IPS DF 4.7 (cell line): ENCODE measurements around the gene NXPH3.
"Not testable (repeated sequence)": the region's sequence is repeated elsewhere in the genome, so short reads cannot be mapped to it uniquely, and the experiment has no call there.

Experiments used
- DNase-seq: peaks from one replicate; pipeline ENCODE4 v3.0.0-alpha.2; 2013; ENCODE audit warnings: low spot score; ENCODE audit errors: extremely low read depth

The NXPH3 gene

GRCh38 chr17:49575679-49576087, at the start of gene NXPH3:
Gene NXPH3 (plus strand): TSS chr17:49575871. CDS start chr17:49576220, 349 bp downstream.
- no peak for DNase-seq

DNA sequence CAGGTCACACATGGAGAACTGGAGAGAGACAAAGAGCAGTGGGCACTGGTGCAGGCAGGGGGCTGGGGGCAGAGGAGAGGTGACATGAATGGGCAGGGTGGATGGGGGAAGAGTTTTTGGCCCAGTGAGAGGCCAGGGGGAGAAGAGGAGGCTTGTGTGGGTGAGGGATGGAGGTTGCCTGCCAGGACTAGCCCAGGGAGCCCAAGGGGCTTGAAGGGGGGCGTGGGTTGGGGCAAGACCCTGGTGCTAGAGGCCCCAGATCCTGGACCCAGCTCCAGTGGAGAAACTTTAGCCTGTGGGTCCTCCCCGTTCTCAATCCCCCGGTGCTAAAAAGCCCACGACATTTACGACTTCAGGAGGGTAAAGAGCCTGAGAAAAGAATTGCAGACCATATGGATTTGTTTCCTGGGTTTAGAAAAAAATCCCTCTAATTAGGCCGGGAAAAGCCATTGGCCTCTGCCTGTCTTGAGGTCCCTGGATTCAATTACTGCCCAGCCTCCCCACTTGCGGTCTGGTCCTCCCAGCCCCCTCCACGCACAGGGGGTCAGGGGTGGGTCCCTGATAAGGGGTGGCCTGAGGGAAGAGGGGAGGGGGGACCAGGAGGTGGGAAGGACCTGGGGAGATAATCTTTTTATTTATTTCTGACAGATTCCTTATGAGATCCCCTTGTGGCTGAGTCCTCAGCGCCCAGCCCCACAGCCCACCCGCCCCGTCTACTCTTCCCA, 47.6 kb upstream of the NXPH3 start:
- DNase-seq = no peak

DNA sequence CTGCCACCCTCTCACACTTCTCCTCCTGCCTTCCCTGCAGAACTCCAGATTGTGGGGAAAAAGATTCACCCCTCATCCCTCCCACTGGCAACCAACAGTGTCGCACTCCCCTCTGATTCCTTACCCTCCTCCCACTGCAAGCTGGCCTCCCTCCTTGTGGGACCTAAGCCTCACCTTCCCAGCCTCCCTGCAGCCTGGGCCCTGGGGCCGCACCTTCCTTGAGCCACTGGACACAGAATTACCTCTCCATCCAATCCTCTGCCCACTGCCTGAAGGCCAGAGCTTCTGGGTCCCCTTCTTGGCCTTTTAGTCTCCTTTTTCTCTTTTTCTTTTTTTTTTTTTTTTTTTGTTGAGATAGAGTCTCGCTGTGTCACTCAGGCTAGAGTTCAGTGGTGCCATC, 46.7 kb upstream of the NXPH3 start:
- no peak for DNase-seq

DNA sequence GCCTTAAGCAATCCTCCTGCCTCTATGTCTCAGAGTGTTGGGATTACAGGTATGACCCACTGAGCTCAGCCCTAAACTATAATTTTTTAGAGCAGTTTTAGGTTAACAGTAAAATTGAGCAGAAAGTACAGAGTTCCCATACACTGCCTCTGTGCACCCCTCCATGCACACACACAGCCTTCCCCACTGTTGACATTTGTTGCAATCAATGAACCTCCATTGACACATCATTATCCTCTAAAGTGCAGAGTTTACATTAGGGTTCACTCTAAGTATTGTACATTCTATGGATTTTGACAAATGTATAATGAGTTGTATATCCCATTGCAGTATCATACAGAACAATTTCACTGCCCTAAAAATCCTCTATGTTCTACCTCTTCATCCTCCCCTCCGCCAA, 45.6 kb upstream of the NXPH3 start:
- no peak for DNase-seq

DNA sequence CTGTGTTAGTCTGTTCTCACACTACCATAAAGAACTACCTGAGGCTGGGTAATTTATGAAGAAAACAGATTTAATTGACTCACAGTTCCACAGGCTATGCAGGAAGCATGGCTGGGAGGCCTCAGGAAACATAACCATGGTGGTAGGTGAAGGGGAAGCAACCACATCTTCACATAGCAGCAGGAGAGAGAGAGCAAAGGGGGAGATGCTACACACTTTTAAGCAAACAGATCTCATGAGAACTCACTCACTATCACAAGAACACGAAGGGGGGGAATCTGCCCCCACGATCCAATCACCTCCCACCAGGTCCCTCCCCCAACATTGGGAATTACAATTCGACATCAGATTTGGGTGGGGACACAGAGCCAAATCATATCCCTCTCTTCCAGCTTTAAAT, 31.8 kb upstream of the NXPH3 start:
- no peak for DNase-seq

- DNase-seq = no peak
Observed at GRCh38 chr17:49545007-49545660, 30.5 kb upstream of the NXPH3 start.

- no peak for DNase-seq
Observed at GRCh38 chr17:49545806-49546545, 29.7 kb upstream of the NXPH3 start.

- no peak for DNase-seq
Observed at GRCh38 chr17:49546546-49547535, 28.8 kb upstream of the NXPH3 start.

- DNase-seq = no peak
Observed at GRCh38 chr17:49547566-49547965, 28.1 kb upstream of the NXPH3 start.

GRCh38 chr17:49548051-49548505, 27.6 kb upstream of the NXPH3 start:
- DNase-seq = no peak

DNA sequence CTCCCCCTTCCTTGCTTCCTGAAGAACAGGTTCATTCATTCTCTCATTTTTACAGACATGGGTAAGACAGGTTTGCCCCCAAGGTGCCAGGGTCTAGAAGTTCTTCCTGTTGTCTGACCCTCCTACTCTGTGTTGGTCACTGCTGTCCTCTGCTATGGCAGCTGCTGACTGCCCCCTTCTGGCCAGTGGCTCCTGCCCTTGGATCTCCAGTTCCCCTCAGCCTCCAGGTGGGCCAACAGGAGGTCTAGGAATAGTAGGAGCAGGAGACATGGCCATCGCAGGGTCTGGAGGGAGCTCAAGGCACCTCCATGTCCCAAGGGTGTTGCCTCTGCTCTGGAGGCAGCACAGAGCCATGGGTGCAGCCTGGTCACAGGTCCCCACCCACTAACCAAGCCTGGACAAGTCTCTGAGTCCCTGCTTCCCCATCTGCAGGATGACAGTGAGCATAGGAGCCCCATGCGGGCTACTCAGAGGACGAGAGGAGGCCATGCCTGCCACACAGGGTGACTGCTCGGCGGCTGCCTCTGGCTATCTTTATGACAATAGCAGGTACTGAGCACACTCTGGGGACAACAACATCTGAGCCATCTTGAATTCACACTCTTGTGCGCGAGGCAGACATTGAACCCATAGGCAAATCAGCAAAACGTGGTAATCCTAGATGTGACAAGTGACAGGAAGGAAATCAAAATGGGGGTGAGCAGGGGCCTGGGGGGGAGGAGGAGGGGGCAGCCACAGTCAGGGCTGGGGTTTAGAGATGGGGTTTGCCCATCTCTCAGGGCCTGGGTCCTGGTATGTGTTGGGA, 27.0 kb upstream of the NXPH3 start:
- no peak for DNase-seq

DNA sequence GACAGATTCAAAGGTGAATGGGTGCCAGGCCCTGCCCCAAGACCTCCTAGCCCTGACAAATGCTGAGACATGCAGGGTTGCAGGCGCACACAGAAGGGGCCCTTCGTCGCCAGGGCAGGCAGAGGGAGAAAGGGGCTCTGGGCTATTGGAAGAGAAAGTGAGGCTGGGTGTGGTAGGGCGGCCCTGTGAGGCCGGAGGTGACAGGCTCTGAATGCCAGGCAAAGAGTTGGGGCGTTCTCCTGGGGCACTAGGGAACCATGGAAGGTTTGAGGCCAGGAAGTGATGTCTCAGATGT, 26.4 kb upstream of the NXPH3 start:
- DNase-seq = no peak

DNA sequence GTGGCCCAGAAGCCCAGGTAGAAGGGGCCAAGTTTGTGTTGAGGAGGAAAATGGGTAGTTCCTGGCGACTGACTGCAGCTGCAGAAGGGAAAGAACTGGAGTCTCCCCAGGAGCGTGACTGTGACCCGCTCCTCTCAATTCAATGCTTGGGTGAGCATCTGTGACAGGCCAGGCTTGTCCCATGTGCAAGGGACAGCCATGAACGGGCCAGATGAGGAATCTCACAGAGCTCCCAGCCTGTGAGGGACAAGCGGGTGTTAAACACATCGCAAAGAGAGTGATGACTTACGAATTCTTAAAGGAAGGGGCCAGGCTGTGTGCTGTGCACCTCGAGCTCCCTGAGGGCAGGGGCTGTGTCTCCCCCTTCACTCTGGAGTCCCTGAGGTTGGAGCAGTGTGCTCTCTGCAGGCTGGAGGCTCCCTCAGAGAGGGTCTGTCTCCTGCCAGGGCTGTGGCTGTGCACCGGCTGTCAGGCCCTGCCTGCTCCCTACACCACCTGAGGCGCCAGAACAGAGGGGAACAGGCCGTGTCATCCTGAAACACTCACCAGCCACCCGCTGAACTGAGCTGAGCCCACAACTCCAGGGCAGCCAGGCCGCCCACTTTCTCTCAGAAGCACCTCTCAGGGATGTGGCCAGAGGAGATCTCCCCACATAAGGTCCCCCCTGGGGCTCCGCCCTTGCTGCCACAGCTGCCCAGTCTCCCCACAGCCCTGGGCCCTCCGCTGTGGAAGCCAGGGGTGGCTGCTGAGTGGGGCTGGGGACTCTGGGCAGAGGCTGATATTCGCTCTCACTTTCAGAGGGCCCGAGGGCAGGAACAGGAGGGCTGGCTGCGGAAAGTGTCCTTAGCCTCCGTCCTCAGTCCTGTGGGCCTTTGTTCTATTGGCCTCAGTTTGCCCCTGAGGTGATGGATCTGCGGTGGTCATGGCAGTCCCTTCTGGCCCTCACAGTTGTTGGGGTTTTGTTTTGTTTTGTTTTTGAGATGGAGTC, 25.7 kb upstream of the NXPH3 start:
- DNase-seq = no peak

DNA sequence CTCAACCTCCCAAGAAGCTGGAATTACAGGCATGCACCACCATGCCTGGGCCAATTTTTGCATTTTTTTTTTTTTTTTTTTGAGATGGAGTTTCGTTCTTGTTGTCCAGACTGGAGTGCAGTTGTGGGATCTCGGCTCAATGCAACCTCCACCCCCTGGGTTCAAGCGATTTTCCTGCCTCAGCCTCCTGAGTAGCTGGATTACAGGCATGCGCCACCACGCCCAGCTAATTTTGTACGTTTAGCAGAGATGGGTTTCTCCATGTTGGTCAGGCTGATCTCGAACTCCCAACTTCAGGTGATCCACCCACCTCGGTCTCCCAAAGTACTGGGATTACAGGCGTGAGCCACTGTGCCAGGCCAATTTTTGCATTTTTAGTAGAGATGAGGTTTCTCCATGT, 24.9 kb upstream of the NXPH3 start:
- DNase-seq = not testable (repeated sequence)

DNA sequence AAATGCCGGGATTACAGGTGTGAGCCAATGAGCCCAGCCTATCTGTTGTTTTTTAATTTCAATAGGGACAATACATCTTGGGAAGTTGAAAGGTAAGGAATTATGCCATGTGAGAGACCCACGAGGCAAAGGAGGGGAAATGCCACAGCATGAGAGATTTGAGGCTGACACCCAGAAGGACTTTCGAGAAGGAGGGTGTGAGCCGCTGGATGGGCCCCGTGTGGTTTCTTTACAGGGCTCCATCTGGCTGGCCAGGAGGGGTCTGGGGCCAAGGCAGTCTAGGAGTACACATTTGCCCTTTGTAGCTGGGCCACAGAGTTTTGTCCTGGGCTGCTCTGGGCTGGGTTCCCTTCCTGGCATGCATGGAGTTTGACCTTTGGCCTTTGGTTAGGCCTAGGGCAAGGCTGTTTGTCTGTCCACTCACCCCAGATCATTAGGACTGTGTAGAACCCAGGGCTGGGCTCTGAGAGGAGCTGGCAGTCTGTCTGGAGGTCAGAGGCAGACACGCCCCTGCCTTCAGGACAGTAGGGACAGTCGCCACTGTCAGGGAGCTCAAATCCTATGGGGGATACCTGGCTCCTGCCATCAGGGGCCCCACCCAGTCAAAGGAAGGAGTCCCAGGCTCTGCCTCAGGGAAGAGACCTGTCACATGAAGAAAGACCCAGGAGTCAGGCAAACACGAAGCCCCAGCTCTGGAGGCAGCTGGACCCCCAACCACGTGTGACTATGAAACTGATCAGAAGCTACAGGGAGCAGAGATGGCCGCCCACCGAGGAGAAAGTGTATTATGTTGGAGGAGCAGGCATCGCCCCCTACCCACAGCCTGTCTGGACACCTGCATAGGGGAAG, 24.2 kb upstream of the NXPH3 start:
- no peak for DNase-seq

- no peak for DNase-seq
Observed at GRCh38 chr17:49552070-49552751, 23.5 kb upstream of the NXPH3 start.

GRCh38 chr17:49553676-49554335, 21.9 kb upstream of the NXPH3 start:
- no peak for DNase-seq
